RKO (cell line): ENCODE results near the gene MAN1A1.
"Not testable (repeated sequence)": the region's sequence is repeated elsewhere in the genome, so short reads cannot be mapped to it uniquely, and the experiment has no call there.

Experiments used
- DNase-seq: peaks from one replicate; pipeline ENCODE4 v3.0.0-alpha.2; 2016; ENCODE audit warnings: low spot score

MAN1A1 gene

GRCh38 chr6:119349361-119350201 lies at the start of gene MAN1A1:
Gene MAN1A1, minus strand, starts transcription at chr6:119349761. Its CDS starts 696 bp downstream, at chr6:119349065.
- DNase-seq: peak; percentile 5

DNA sequence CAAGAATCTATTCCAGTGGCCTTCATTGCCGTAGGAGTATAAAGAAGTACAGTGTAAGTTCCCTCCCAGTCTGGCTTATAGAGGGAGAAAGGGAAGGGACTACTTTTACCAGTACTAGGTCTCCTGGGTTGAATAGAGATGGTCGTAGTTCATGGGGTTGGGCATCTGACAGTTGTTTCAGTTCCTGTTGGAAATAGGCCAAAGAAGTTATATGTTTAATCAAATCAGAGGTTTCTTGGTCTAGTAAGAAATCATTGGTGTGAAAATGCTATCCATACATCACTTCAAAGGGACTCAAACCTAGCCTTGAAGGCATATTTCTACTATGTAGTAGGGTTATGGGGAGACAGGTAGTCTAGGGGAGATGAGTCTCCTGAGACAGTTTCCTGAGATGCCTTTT lies 45.6 kb upstream of the MAN1A1 start:
- DNase-seq: no peak

DNA sequence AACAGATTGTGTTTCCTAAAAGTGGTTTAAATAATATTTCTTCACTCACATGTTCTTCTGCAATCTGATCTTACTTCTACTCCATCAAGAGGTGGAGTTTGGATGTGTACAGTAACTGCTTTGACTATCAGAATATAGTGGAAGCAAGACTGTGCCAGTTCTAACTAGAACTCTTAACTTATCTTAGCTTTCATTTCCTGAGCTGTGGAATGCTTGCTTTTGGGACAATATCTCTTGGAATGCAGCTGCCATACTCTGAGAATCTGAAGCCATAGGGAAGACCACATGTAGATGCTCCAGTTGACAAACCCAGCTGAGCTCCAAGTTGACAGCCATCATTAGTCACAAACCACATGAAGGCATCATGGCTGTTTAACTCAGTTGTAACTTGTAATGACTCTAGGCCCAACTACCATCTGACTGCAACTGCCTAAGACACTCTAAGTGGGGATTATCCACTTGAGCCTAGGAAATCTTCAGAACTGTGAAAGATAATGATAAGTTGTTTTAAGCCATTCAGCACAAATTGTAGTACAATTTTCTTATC lies 40.8 kb upstream of the MAN1A1 start:
- no peak for DNase-seq

GRCh38 chr6:119385994-119386393 lies 36.4 kb upstream of the MAN1A1 start:
- no peak for DNase-seq

DNA sequence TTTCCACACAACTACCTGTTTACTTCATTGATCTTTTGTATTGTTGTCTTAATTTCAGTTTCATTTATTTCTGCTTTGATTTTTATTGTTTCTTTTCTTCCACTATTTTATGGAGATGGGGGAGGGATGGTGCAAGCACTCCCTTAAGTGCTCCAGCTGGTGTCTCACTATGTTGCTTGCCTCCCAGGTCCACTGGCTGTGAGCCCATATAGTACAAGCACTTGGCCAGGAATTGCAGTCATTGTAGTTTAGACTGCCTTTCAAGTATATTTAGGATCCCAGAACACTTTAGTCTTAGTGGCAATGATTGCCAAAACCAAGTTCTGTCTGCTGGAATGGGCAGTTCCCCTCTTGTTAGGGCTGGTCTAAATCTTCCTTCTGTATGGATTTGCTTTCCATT lies 34.9 kb upstream of the MAN1A1 start:
- no peak for DNase-seq

DNA sequence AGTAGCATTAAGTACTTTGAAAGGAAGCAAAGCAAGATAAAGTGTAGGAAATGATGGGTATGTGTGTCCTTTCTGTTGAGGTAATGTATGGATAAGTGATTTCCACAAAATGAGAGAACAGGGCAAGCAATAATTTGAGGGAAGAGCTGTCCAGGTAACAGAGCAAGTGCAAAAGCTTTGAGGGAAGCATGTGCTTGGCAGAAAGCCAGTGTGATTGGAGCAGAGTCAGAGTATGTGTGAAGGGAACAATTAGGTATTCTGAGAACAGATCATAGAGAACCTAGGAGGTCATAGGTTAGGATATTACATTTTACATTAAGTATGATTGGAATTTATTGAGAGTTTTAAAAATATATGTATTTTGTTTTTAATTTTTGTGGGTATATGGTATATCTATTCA lies 30.2 kb upstream of the MAN1A1 start:
- DNase-seq: no peak

DNA sequence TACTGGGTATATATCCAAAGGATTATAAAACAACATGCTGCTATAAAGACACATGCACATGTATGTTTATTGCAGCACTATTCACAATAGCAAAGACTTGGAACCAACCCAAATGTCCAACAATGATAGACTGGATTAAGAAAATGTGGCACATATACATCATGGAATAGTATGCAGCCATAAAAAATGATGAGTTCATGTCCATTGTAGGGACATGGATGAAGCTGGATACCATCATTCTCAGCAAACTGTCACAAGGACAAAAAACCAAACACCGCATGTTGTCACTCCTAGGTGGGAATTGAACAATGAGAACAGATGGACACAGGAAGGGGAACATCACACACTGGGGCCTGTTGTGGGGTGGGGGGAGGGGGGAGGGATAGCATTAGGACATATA lies 27.5 kb upstream of the MAN1A1 start:
- not testable (repeated sequence) for DNase-seq

- DNase-seq: no peak
Measured at GRCh38 chr6:119370080-119370479, 20.5 kb upstream of the MAN1A1 start.

GRCh38 chr6:119368921-119369320 lies 19.4 kb upstream of the MAN1A1 start:
- DNase-seq: no peak

DNA sequence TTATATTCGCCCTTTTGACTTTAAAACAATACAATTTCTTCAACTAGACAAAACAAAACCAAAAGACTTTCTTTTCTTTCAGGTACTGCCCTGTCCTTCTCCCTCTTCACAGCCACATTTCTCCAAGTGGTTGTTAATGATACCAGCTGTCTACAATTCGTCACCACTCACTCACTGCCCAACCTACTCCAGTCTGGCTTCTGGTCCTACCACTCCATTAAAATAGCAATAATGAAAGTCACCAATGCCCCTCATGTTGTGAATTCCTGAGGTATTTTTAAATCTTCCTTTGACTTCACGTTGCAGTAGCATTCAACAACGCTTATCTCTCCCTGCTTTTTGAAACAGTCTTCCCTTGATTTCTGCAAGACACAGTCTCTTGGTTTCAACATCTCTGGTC lies 11.6 kb upstream of the MAN1A1 start:
- DNase-seq: no peak

DNA sequence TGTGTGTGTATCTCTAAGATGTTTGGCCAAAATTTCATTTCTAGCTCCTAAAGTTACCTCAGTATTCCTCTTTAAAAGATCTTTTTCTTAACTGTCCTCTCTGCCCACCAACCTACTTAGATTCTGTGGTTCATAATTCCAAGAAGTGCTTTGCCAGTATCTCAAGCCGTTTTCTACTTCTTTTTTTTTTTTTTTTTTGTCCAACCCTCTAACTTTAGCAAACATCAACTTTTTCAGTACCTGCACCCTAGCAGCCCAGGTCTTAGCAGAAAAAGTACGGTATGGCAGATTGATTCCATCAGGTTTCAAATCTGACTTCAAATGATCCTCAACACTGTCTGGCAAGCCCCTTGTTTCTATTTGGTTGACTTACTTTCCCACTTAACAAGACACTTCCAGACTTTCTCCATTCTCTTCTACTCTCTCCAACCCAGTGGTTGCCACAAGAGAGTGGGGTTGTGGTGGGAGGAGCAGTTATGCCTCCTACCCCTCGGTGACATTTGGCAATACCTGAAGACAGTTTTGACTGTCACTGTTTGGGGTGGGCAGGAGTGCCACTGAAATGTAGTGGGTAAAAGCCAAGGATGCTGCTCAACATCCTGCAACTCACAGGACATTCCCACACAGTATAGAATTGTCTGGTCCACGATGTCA lies 10.8 kb upstream of the MAN1A1 start:
- DNase-seq: no peak

- DNase-seq: no peak
Measured at GRCh38 chr6:119355890-119356289, 6.3 kb upstream of the MAN1A1 start.

GRCh38 chr6:119355157-119355556 lies 5.6 kb upstream of the MAN1A1 start:
- no peak for DNase-seq

DNA sequence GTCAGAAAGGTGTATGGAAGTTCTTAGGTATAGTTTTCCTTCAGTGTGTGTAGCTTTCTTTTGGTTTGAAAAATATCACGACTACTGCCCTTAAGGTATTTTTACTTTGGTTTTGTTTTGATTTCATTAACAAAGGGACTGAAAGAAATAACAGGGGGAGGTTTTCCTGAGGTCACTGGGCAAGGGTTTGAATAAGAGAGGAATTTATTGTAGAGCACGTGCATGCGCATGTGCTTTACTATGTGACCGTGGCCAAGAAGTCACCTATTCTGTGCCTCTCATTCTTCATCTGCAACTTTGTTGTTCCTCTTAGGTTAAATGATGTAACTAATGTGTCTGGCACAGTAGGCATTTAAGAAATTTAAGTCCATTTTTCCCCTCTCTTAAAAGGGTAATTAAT lies 4.1 kb upstream of the MAN1A1 start:
- DNase-seq: no peak

DNA sequence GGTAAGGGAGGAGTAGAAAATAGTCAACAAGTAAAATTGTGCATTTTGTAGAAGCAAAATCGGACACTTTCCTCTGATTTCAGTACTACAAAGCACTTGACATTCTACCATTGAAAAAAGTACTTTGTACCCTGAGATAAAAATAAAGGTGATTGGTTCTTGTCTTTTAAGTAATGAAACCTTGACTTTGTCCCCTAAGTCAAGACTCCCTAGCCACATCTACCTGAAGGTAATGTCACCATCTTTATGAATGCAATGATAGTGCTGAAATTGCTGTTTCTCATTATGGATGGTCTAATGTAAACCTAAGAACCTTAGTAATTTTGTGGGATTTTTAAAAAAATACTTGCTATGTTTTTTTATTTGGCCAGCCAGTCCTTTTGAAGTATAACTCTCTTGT lies 2.4 kb upstream of the MAN1A1 start:
- no peak for DNase-seq

DNA sequence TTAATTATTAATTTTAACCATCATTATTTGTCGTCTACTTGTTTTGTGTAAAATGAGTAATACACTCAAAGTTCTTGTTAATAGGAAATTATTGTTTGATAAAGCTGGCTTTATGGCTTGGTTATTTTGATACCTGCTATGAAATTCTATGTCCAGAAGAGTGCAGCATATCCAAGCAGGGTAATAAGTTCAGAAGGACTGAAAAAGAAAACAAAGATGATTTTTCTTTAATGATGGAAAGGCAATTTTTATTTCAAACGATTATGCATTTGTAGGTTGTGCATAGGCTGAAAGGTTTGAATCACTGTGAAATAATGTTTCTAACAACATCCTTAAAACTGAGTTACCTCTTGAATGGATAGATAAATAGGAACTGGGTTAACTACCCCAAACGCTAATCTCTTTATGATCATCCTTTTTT lies 1.4 kb upstream of the MAN1A1 start:
- DNase-seq: peak; percentile 30

DNA sequence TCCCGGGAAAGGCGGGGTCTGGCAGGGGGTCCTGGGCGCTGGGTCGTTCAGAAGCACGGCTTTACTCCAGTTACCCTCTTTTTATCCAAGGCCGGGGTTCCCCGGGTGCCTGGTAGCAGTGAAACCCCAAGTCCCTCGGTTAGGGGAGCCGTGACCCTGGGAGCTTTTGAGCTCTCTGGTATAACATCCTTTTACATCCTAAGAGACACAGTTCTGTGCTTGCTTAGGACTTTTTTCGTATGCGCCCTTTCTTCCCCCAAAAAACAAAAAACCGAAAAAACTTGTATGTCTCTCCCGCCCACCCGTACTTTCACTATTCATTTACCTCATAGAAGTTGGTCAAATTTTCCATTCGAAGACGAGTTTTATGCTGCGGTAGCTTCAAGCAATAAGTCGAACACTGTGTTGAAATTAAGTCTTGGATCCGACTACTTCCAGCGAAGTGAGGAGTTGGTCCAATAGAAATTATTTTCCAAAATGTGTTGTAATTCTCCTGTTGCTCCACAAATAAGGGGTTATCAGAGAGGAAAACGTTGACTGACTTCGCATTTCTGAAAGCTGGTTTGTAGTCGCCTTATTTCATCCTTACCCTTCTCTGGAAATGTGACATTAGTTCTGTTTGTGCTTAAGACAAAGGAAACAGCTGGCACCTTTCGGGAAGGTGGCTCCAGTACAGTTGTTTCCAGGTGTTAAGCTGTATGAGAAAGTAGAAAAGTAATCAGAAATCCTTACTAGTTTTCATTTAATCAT lies 816 bp upstream of the MAN1A1 start:
- DNase-seq: peak; percentile 30

GRCh38 chr6:119348748-119349360 lies 707 bp downstream of the MAN1A1 start:
- DNase-seq: no peak

DNA sequence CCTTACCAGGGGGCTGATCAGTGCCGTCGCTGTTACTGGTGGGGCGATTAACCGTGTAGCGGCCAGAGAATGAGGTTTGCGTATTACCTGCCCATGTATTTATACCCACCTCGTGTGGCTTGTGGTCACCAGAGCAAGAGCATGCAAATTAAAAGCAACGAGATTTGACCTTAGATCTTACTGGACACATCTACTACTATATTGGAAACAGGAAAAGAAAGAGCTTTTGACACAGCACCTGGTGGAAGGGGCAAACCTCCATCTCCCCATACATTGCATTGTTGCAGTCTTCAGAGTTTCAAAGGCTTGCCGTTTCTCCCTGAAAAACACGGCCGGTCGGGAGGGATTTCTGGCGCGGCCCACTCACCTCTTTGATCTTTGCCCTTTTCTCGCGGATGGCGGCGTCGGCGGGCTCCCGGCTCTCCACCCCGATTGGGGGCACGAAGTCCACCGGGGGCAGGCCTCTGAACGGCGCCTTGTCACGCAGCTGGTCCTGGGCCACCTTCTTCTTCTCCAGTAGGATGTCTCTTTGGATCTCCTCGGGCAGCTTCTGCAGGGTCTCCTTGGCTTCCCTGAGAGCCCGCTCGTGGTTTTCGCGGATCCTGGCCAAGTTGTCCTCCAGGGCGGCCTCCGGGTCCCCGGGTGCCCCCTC lies 1.3 kb downstream of the MAN1A1 start:
- no peak for DNase-seq

DNA sequence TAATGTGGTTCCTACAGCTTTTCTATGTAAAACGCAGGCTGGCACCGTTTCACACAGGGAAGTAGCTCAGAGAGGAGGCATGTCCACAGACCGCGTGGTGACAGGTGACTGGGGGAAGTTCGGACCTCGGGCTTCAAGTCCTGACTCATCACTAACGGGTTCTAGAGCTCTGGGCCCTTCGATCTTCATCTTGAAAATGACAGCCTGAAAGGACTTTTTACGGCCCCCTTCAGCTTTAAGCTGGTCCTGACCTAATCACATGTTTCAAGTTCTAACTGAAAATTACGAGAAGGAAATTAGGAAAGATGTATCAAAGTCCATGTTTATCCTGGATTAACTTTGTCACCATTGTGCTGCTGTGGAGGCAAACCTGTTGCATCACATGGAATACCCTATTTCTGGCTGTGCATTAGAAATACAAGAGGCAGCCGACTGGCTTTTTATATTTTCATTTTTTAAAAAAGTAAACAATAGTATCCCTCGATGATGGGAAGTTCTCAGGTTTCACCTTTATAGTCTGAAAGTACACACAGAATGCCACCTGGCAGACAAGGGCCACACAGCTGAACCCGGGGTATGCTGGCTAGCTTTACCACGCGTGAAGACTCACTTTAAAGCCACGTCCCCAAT lies 2.0 kb downstream of the MAN1A1 start:
- DNase-seq: no peak

GRCh38 chr6:119346936-119347335 lies 2.6 kb downstream of the MAN1A1 start:
- DNase-seq: no peak
